PC-9 (cell line): ENCODE data around the gene SRP68. TPM values are rescaled to one million over a fixed set of nuclear protein-coding genes. Genes with fewer than 3 reads are reported as not detected.

Source experiments
- BruUV-seq: library from RNA; stranded (reverse); fragments of 400-500 nt; replicated peaks from 2 replicates; lab custom pipeline; 2021; lab: Mats Ljungman, UMichigan
- CTCF ChIA-PET: fragments of 300-600 bp; sonication (Branson Sonifier 250); formaldehyde crosslinking; loops from one replicate; lab custom pipeline; 2022; ENCODE audit warnings: antibody characterized with exemption; lab: Charles Lee
- POLR2A ChIA-PET: fragments of 300-600 bp; sonication (Branson Sonifier 250); formaldehyde crosslinking; loops from one replicate; lab custom pipeline; 2022; ENCODE audit warnings: antibody characterized with exemption; ENCODE audit not compliant: unreplicated experiment; lab: Charles Lee
- DNase-seq, 2 experiments: peaks; one replicate each; pipeline versions ENCODE4 v3.0.0 to v3.0.0-alpha.2; 2015 to 2022; ENCODE audit warnings: mixed read lengths in 1 of 2
- H2AFZ ChIP-seq: fragments of 200-600 bp; sonication (generic); 2 replicates; pipeline ENCODE4 v1.8.1; 2017; ENCODE audit warnings: antibody characterized with exemption
- H3F3A ChIP-seq: fragments of 200-600 bp; sonication (generic); 2 replicates; pipeline ENCODE4 v1.8.1; 2017; ENCODE audit warnings: antibody characterized with exemption, mild to moderate bottlenecking, low read depth; ENCODE audit not compliant: insufficient read depth
- H3K27ac ChIP-seq: fragments of 200-600 bp; sonication (generic); 2 replicates; pipeline ENCODE4 v1.6.1; 2016; ENCODE audit warnings: mixed run types
- H3K27me3 ChIP-seq: fragments of 200-600 bp; sonication (generic); 2 replicates; pipeline ENCODE4 v1.6.1; 2016; ENCODE audit warnings: low read depth, mixed run types; ENCODE audit not compliant: insufficient read depth
- H3K36me3 ChIP-seq: fragments of 200-600 bp; sonication (generic); 2 replicates; pipeline ENCODE4 v1.6.1; 2016; ENCODE audit warnings: low read depth, mixed run types
- H3K4me1 ChIP-seq: fragments of 200-600 bp; sonication (generic); replicated peaks from 2 replicates; pipeline ENCODE4 v1.6.1; 2016; ENCODE audit warnings: mixed run types; ENCODE audit not compliant: insufficient read depth
- H3K4me2 ChIP-seq: fragments of 200-600 bp; sonication (generic); 2 replicates; pipeline ENCODE4 v1.6.1; 2017; ENCODE audit warnings: mixed run types
- H3K4me3 ChIP-seq: fragments of 200-600 bp; sonication (generic); 2 replicates; pipeline ENCODE4 v1.6.1; 2016; ENCODE audit warnings: mixed run types
- H3K79me2 ChIP-seq: fragments of 200-600 bp; sonication (generic); 2 replicates; pipeline ENCODE4 v1.6.1; 2017; ENCODE audit warnings: low read depth, mixed run types
- H3K9me2 ChIP-seq: fragments of 200-600 bp; sonication (generic); 2 replicates; pipeline ENCODE4 v1.8.1; 2017; ENCODE audit warnings: mild to moderate bottlenecking; ENCODE audit not compliant: insufficient read depth
- H3K9me3 ChIP-seq: fragments of 200-600 bp; sonication (generic); 2 replicates; pipeline ENCODE4 v1.8.1; 2016; ENCODE audit warnings: low read depth; ENCODE audit not compliant: insufficient read depth
- H4K20me1 ChIP-seq: fragments of 200-600 bp; sonication (generic); 2 replicates; pipeline ENCODE4 v1.8.1; 2017; ENCODE audit not compliant: insufficient read depth
- CTCF ChIP-seq: fragments of 200-600 bp; sonication (generic); conservative IDR thresholded peaks from 2 replicates; pipeline ENCODE4 v1.6.1; 2017; ENCODE audit warnings: mixed run types, antibody characterized with exemption, mild to moderate bottlenecking, moderate library complexity
- EZH2 ChIP-seq: fragments of 200-600 bp; sonication (generic); IDR thresholded peaks from 2 replicates; pipeline ENCODE4 v1.8.0; 2017; ENCODE audit warnings: antibody characterized with exemption, low read depth
- intact Hi-C: fragments of 100-400 bp; cut with micrococcal nuclease; formaldehyde crosslinking; loops from one replicate; pipeline ENCODE4 v1.10.0; 2022; ENCODE audit not compliant: unreplicated experiment
- total RNA-seq: library from RNA; stranded (reverse); gene quantifications from 2 replicates; pipeline ENCODE4 v1.2.3, GENCODE V29; 2021

SRP68 gene
- total RNA-seq, 1 experiment from 2014 or later, result 91.7 TPM

GRCh38 chr17:76085731-76086366 is 13.5 kb upstream of the SRP68 start:
- ChIA-PET POLR2A (no interaction called here), CTCF (no interaction called here)
- H3K9me3 ChIP-seq, result no peaks in the 10 kb centered on the region
- intact Hi-C loops, result no loop called here
- H3K27me3 ChIP-seq, result no peaks in the 10 kb centered on the region
- no peak overlapping the region for H3K27ac ChIP-seq
- no peak overlapping the region for H2AFZ ChIP-seq
- no peaks in the 10 kb centered on the region for H3K79me2 ChIP-seq
- H4K20me1 ChIP-seq, result no peaks in the 10 kb centered on the region
- no peaks in the 10 kb centered on the region for H3K9me2 ChIP-seq
- H3K4me3 ChIP-seq, result no peak overlapping the region
- no peaks in the 10 kb centered on the region for H3K36me3 ChIP-seq
- no peaks in the 10 kb centered on the region for H3K4me1 ChIP-seq
- TF ChIP-seq EZH2 (no peak), CTCF (no peak)
- H3K4me2 ChIP-seq, result no peak overlapping the region
- no peaks in the 10 kb centered on the region for H3F3A ChIP-seq
- BruUV-seq, result no TSS peak
- no peak for DNase-seq

- H3K79me2 ChIP-seq, result no peaks in the 10 kb centered on the region
- DNase-seq, result no peak
- no peaks in the 10 kb centered on the region for H3K9me3 ChIP-seq
- no peak for TF ChIP-seq EZH2
- no peak for TF ChIP-seq CTCF
- no peaks in the 10 kb centered on the region for H4K20me1 ChIP-seq
- no peak overlapping the region for H2AFZ ChIP-seq
- intact Hi-C loops, result no loop called here
- ChIA-PET CTCF (no interaction called here), POLR2A (no interaction called here)
- H3K27ac ChIP-seq, result no peak overlapping the region
- no peaks in the 10 kb centered on the region for H3K4me1 ChIP-seq
- no peaks in the 10 kb centered on the region for H3K9me2 ChIP-seq
- H3K4me3 ChIP-seq, result no peak overlapping the region
- no peaks in the 10 kb centered on the region for H3F3A ChIP-seq
- H3K27me3 ChIP-seq, result no peaks in the 10 kb centered on the region
- no TSS peak for BruUV-seq
- no peak overlapping the region for H3K4me2 ChIP-seq
- H3K36me3 ChIP-seq, result no peaks in the 10 kb centered on the region
These were observed 12.9 kb upstream of the SRP68 start for GRCh38 chr17:76085066-76085730.

GRCh38 chr17:76083536-76084182 is 11.3 kb upstream of the SRP68 start:
- intact Hi-C loops, result no loop called here
- Histone ChIP-seq H3K36me3 (no peaks in the 10 kb centered on the region), H2AFZ (no peak overlapping the region), H3K27ac (no peak overlapping the region), H3K9me3 (no peaks in the 10 kb centered on the region), H3K27me3 (no peaks in the 10 kb centered on the region), H3K79me2 (no peaks in the 10 kb centered on the region), H3K4me3 (no peak overlapping the region), H3K4me2 (no peak overlapping the region), H4K20me1 (no peaks in the 10 kb centered on the region), H3F3A (no peaks in the 10 kb centered on the region), H3K4me1 (no peaks in the 10 kb centered on the region), H3K9me2 (no peaks in the 10 kb centered on the region)
- DNase-seq, result no peak
- ChIA-PET POLR2A (no interaction called here), CTCF (no interaction called here)
- TF ChIP-seq CTCF, result no peak
- TF ChIP-seq EZH2, result no peak
- no TSS peak for BruUV-seq
